IMR-90 (cell line): ENCODE measurements around the gene RPS24. TPM values are rescaled to one million over a fixed set of nuclear protein-coding genes. Genes with fewer than 3 reads are reported as not detected.

Experiments used
- ATAC-seq: fragments of 200-7000 bp; cut with Tn5 transposase; 2 replicates; pipeline ENCODE4 v1.9.1; 2020; ENCODE audit warnings: low read depth, mild to moderate bottlenecking, moderate library complexity
- BruUV-seq: library from RNA; stranded (reverse); fragments of 400-500 nt; replicated peaks from 2 replicates; lab custom pipeline; 2021; lab: Mats Ljungman, UMichigan
- CTCF ChIA-PET: fragments of 300-600 bp; formaldehyde crosslinking; extraction: SDS; loops from one replicate; lab custom pipeline; 2021; ENCODE audit warnings: antibody characterized with exemption; lab: Yijun Ruan, JAX
- POLR2A ChIA-PET: fragments of 300-600 bp; sonication (Branson Sonifier 250); formaldehyde crosslinking; loops from one replicate; lab custom pipeline; 2022; ENCODE audit warnings: antibody characterized with exemption; ENCODE audit not compliant: unreplicated experiment; lab: Charles Lee
- DNase-seq: peaks from one replicate; pipeline ENCODE4 v3.0.0; 2013
- H2AFZ ChIP-seq: replicated peaks from 2 replicates; pipeline ENCODE3; 2013; ENCODE audit warnings: low read length, mild to moderate bottlenecking; ENCODE audit not compliant: poor library complexity
- H2AK5ac ChIP-seq: 2 replicates; pipeline ENCODE4 v1.6.1; 2013; ENCODE audit warnings: low read depth, low read length, inconsistent platforms
- H2AK9ac ChIP-seq: replicated peaks from 2 replicates; pipeline ENCODE3; 2013; ENCODE audit warnings: mild to moderate bottlenecking, low read depth, low read length, moderate library complexity; ENCODE audit not compliant: poor library complexity
- H2BK120ac ChIP-seq: 2 replicates; pipeline ENCODE4 v1.6.1; 2013; ENCODE audit warnings: low read depth, low read length, inconsistent platforms
- H2BK15ac ChIP-seq: 3 replicates; pipeline ENCODE4 v1.6.1; 2013; ENCODE audit warnings: low read depth, low read length, inconsistent platforms
- H2BK20ac ChIP-seq: 2 replicates; pipeline ENCODE4 v1.6.1; 2013; ENCODE audit warnings: low read depth, mild to moderate bottlenecking, inconsistent platforms, low read length, moderate library complexity
- H2BK5ac ChIP-seq: 2 replicates; pipeline ENCODE4 v1.6.1; 2013; ENCODE audit warnings: mild to moderate bottlenecking, low read depth, low read length, inconsistent platforms; ENCODE audit not compliant: poor library complexity, severe bottlenecking
- H3K14ac ChIP-seq: replicated peaks from 2 replicates; pipeline ENCODE4 v1.6.1; 2013; ENCODE audit warnings: low read depth, low read length, inconsistent platforms
- H3K18ac ChIP-seq: 2 replicates; pipeline ENCODE4 v1.6.1; 2013; ENCODE audit warnings: low read depth, low read length, control low read depth
- H3K23ac ChIP-seq: 2 replicates; pipeline ENCODE4 v1.6.1; 2013; ENCODE audit warnings: low read depth, low read length, inconsistent platforms
- H3K27ac ChIP-seq: 2 replicates; pipeline ENCODE4 v1.5.1; 2013; ENCODE audit warnings: mild to moderate bottlenecking, control low read depth, low read length; ENCODE audit not compliant: insufficient read depth
- H3K27me3 ChIP-seq: 2 replicates; pipeline ENCODE4 v1.6.1; 2013; ENCODE audit warnings: low read length; ENCODE audit not compliant: control insufficient read depth, insufficient read depth
- H3K36me3 ChIP-seq: 2 replicates; pipeline ENCODE4 v1.6.1; 2013; ENCODE audit warnings: low read length, mixed read lengths; ENCODE audit not compliant: control insufficient read depth, insufficient read depth
- H3K4ac ChIP-seq: 2 replicates; pipeline ENCODE4 v1.6.1; 2013; ENCODE audit warnings: low read depth, low read length, inconsistent platforms
- H3K4me1 ChIP-seq: 2 replicates; pipeline ENCODE4 v1.6.1; 2013; ENCODE audit warnings: low read length, mixed read lengths; ENCODE audit not compliant: control insufficient read depth, insufficient read depth
- H3K4me2 ChIP-seq: 2 replicates; pipeline ENCODE4 v1.6.1; 2013; ENCODE audit warnings: low read depth, mild to moderate bottlenecking, control low read depth, low read length, moderate library complexity
- H3K4me3 ChIP-seq: 2 replicates; pipeline ENCODE4 v1.5.1; 2013; ENCODE audit warnings: low read depth, mild to moderate bottlenecking, control low read depth, low read length, moderate library complexity; ENCODE audit not compliant: insufficient read depth
- H3K56ac ChIP-seq: 2 replicates; pipeline ENCODE4 v1.6.1; 2013; ENCODE audit warnings: low read length, inconsistent platforms; ENCODE audit not compliant: insufficient read depth; ENCODE audit errors: extremely low read depth
- H3K79me1 ChIP-seq, 2 experiments: 2 replicates each; pipeline ENCODE4 v1.6.1; 2013; ENCODE audit warnings: low read length in 2 of 2, inconsistent platforms in 1 of 2, low read depth in 1 of 2
- H3K9ac ChIP-seq: 2 replicates; pipeline ENCODE4 v1.6.1; 2013; ENCODE audit warnings: low read depth, low read length, control low read depth
- H3K9me1 ChIP-seq: 2 replicates; pipeline ENCODE4 v1.6.1; 2013; ENCODE audit warnings: low read length, inconsistent platforms; ENCODE audit not compliant: insufficient read depth
- H3K9me3 ChIP-seq: 2 replicates; pipeline ENCODE4 v1.6.1; 2013; ENCODE audit warnings: low read length; ENCODE audit not compliant: control insufficient read depth, insufficient read depth
- H4K20me1 ChIP-seq: 2 replicates; pipeline ENCODE4 v1.6.1; 2013; ENCODE audit warnings: low read length, inconsistent platforms; ENCODE audit not compliant: insufficient read depth
- H4K5ac ChIP-seq: 2 replicates; pipeline ENCODE4 v1.6.1; 2013; ENCODE audit warnings: mild to moderate bottlenecking, low read depth, low read length, control low read depth
- H4K8ac ChIP-seq, 2 experiments: 2 replicates each; pipeline ENCODE4 v1.6.1; 2013; ENCODE audit warnings: low read depth in 2 of 2, low read length in 2 of 2, control low read depth in 1 of 2, inconsistent platforms in 1 of 2
- H4K91ac ChIP-seq: 2 replicates; pipeline ENCODE4 v1.6.1; 2013; ENCODE audit warnings: low read depth, low read length, inconsistent platforms; ENCODE audit not compliant: insufficient read depth
- BHLHE40 ChIP-seq: fragments of 150-350 bp; IDR thresholded peaks from 2 replicates; pipeline ENCODE4 v1.6.1; 2016; ENCODE audit warnings: mild to moderate bottlenecking, low read depth, low read length
- CEBPB ChIP-seq: IDR thresholded peaks from 2 replicates; pipeline ENCODE4 v1.6.1; 2012; ENCODE audit warnings: low read depth, low read length, improper control_type of control experiment
- CHD1 ChIP-seq: IDR thresholded peaks from 2 replicates; pipeline ENCODE4 v1.6.1; 2012; ENCODE audit warnings: low read depth, low read length, improper control_type of control experiment
- CTCF ChIP-seq: conservative IDR thresholded peaks from 2 replicates; pipeline ENCODE4 v1.5.1; 2012; ENCODE audit warnings: mild to moderate bottlenecking, low read depth, low read length, improper control_type of control experiment
- ELK1 ChIP-seq: fragments of 150-350 bp; IDR thresholded peaks from 2 replicates; pipeline ENCODE4 v1.6.1; 2016; ENCODE audit warnings: low read depth, mild to moderate bottlenecking, low read length, moderate library complexity, borderline replicate concordance
- FOS ChIP-seq: fragments of 150-350 bp; IDR thresholded peaks from 2 replicates; pipeline ENCODE4 v1.6.1; 2016; ENCODE audit warnings: low read depth, low read length
- MAFK ChIP-seq: IDR thresholded peaks from 2 replicates; pipeline ENCODE4 v1.6.1; 2012; ENCODE audit warnings: low read depth, low read length, improper control_type of control experiment
- MAZ ChIP-seq: IDR thresholded peaks from 2 replicates; pipeline ENCODE4 v1.6.1; 2012; ENCODE audit warnings: low read depth, mild to moderate bottlenecking, low read length, improper control_type of control experiment, moderate library complexity, borderline replicate concordance
- MXI1 ChIP-seq: IDR thresholded peaks from 2 replicates; pipeline ENCODE4 v1.6.1; 2012; ENCODE audit warnings: low read depth, mild to moderate bottlenecking, low read length, moderate library complexity, borderline replicate concordance
- NFE2L2 ChIP-seq: fragments of 150-350 bp; IDR thresholded peaks from 2 replicates; pipeline ENCODE4 v1.6.1; 2016; ENCODE audit warnings: low read depth, mild to moderate bottlenecking, low read length
- POLR2A ChIP-seq: IDR thresholded peaks from 2 replicates; pipeline ENCODE4 v1.6.1; 2012; ENCODE audit warnings: mild to moderate bottlenecking, low read depth, low read length
- RAD21 ChIP-seq: IDR thresholded peaks from 2 replicates; pipeline ENCODE4 v1.6.1; 2012; ENCODE audit warnings: low read length, improper control_type of control experiment
- RCOR1 ChIP-seq: IDR thresholded peaks from 2 replicates; pipeline ENCODE4 v1.6.1; 2012; ENCODE audit warnings: mild to moderate bottlenecking, low read length, improper control_type of control experiment; ENCODE audit not compliant: insufficient replicate concordance
- RFX5 ChIP-seq: IDR thresholded peaks from 2 replicates; pipeline ENCODE4 v1.8.0; 2012; ENCODE audit warnings: low read depth, mild to moderate bottlenecking, low read length, moderate library complexity
- SMC3 ChIP-seq: fragments of 150-350 bp; IDR thresholded peaks from 2 replicates; pipeline ENCODE4 v1.6.1; 2016; ENCODE audit warnings: low read depth, mild to moderate bottlenecking, antibody characterized with exemption, low read length, moderate library complexity
- USF2 ChIP-seq: fragments of 150-350 bp; IDR thresholded peaks from 2 replicates; pipeline ENCODE4 v1.6.1; 2017; ENCODE audit warnings: mild to moderate bottlenecking, antibody characterized with exemption, low read length, low read depth
- WGBS, 2 experiments: methylation state at CpG; one replicate each; pipeline versions ENCODE4 v1.1.5 to v1.1.7; 2013; ENCODE audit warnings: missing lambda C conversion rate in 2 of 2; ENCODE audit not compliant: insufficient read length in 1 of 2; ENCODE audit errors: extremely low coverage in 2 of 2; 5-methylcytosine and 5-hydroxymethylcytosine counted together
- dilution Hi-C: fragments of 300-500 bp; cut with HindIII; formaldehyde crosslinking; loops from one replicate; pipeline ENCODE4 v1.14.3; 2018; ENCODE audit warnings: low sequenced_read_pairs; ENCODE audit not compliant: unreplicated experiment
- in situ Hi-C: fragments of 300-500 bp; cut with MboI; formaldehyde crosslinking; loops from 3 replicates; pipeline ENCODE4 v1.14.3; 2019; ENCODE audit warnings: low sequenced_read_pairs, inconsistent platforms, mixed read lengths
- intact Hi-C: fragments of 100-400 bp; cut with micrococcal nuclease; formaldehyde crosslinking; loops from 2 replicates; pipeline ENCODE4 v1.10.0; 2022
- polyA plus RNA-seq, 3 experiments: library from polyadenylated mRNA; depleted of rRNA; stranded (reverse); fragments of >200 nt; gene quantifications; 2 replicates each; pipeline ENCODE4 v1.2.3, GENCODE V29; 2012; ENCODE audit warnings: low replicate concordance in 1 of 3
- total RNA-seq: library from RNA; depleted of rRNA; stranded (reverse); fragments of >200 nt; gene quantifications from 2 replicates; pipeline ENCODE4 v1.2.3, GENCODE V29; 2012

RPS24 gene
- total and polyA plus RNA-seq, 2 of the 4 experiments (the other 2 are of a cell fraction) = 1,664 to 4,721 TPM

DNA sequence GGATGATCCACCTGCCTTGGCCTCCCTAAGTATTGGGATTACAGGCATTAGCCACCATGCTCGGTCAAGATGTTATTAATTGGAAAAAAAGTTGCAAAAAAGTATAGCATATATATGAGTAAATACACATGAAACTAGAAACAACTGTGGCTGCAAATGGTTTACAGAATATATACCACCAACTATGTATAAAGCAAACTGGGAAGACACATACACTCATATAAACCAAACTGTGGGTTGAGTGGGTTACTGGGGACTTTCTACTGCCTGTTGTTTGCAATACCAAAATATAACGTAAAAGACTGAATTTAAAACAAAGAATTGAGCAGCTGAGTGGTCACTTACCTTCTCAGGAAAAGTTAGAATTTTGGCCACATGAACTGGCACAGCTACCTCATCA lies 12.5 kb upstream of the RPS24 start:
- H4K91ac ChIP-seq = no peak overlapping the region
- peaks cover 5% of the 10 kb centered on the region for H3K4me1 ChIP-seq
- no peaks in the 10 kb centered on the region for H3K27me3 ChIP-seq
- no peak overlapping the region for H4K5ac ChIP-seq
- 80% methylated on average over 1 of the region's 2 CpGs; no CpG with 5 or more reads in 1 of the 2 experiments for WGBS, 2 experiments
- no peak for TF ChIP-seq USF2
- TF ChIP-seq RCOR1 = no peak
- TF ChIP-seq BHLHE40 = no peak
- TF ChIP-seq MAFK = no peak
- no peak for TF ChIP-seq CHD1
- no peak for TF ChIP-seq MAZ
- TF ChIP-seq ELK1 = no peak
- TF ChIP-seq RFX5 = no peak
- TF ChIP-seq CTCF = no peak
- TF ChIP-seq RAD21 = no peak
- TF ChIP-seq CEBPB = no peak
- no peak for TF ChIP-seq POLR2A
- no peak for TF ChIP-seq NFE2L2
- TF ChIP-seq MXI1 = no peak
- no peak for TF ChIP-seq FOS
- TF ChIP-seq SMC3 = no peak
- no peak overlapping the region for H2AFZ ChIP-seq
- no peak overlapping the region for H2BK15ac ChIP-seq
- no peak overlapping the region for H3K23ac ChIP-seq
- DNase-seq (no peak), ATAC-seq (no peak)
- H2AK9ac ChIP-seq = no peak overlapping the region
- H2BK20ac ChIP-seq = no peak overlapping the region
- H3K79me1 ChIP-seq = peaks cover 1 to 14% of the 10 kb centered on the region in 2 experiments
- H3K27ac ChIP-seq = no peak overlapping the region
- H3K4me2 ChIP-seq = no peak overlapping the region
- no peak overlapping the region for H4K8ac ChIP-seq
- no peaks in the 10 kb centered on the region for H3K9me1 ChIP-seq
- intact Hi-C loops (loop anchor here (5.0 to 10.0 kb wide), 2 partner anchors 34 to 96 kb away; partner anchors contain the start of gene DLG5), dilution Hi-C loops (no loop called here), in situ Hi-C loops (loop anchor here (5.0 kb wide), 1 partner anchor 39 kb away; no protein-coding TSS in a partner anchor)
- no peak overlapping the region for H2BK120ac ChIP-seq
- H3K4me3 ChIP-seq = no peak overlapping the region
- no peaks in the 10 kb centered on the region for H3K9me3 ChIP-seq
- no TSS peak for BruUV-seq
- peaks cover 80% of the 10 kb centered on the region for H3K36me3 ChIP-seq
- H3K9ac ChIP-seq = no peak overlapping the region
- H3K18ac ChIP-seq = no peak overlapping the region
- H3K56ac ChIP-seq = no peak overlapping the region
- CTCF ChIA-PET = no interaction called here
- H4K20me1 ChIP-seq = no peaks in the 10 kb centered on the region; the same call in 1 of the 2 replicates
- H3K4ac ChIP-seq = no peak overlapping the region
- POLR2A ChIA-PET = no interaction called here
- H2BK5ac ChIP-seq = no peak overlapping the region
- no peak overlapping the region for H2AK5ac ChIP-seq
- H3K14ac ChIP-seq = no peak overlapping the region
